ENCODE results near the gene CERS6.

CERS6 gene

DNA sequence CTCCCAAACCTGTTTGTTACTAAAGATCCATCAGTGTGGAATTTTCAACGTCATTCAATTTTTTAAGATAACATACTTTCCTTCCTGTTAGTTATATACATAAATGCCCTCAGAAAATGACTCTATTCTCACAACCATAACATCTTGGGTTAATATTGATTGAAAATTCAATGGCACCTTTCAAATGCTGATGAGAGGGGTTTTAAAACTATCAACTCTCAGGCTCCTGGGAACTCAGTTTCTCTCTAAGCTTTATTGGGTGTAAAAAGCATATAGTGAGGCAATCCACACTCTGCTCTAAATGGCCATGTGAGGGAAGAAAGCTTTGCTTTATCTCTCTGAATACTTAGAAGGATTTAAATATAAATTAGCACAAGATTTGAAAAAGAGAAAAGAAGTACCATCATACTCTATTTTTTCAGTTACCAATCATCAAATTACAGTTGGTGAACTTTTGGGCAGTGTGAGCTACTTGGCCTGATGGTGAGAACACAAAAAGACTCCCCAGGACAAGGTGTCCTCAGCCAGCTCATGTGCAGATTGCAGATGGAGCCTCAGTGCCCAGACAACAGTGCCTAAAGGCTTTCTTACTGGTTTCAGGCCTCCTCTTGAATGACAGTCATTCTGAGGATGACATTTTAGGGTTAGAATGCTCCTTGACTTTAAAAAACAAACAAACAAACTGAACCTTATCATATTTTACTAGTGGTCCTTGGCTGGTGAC, 24.6 kb upstream of the CERS6 start:
- no peak for TF ChIP-seq POLR2A (IDR thresholded peaks at IDR 0.05; ENCODE audit: extremely low read depth, insufficient read length)
- no peak for TF ChIP-seq CTCF (IDR thresholded peaks at IDR 0.05; ENCODE audit: low read depth, low read length)
- no peak for TF ChIP-seq MYC (IDR thresholded peaks at IDR 0.05; ENCODE audit: low read depth, low read length)
- TF ChIP-seq, protein P1, sequence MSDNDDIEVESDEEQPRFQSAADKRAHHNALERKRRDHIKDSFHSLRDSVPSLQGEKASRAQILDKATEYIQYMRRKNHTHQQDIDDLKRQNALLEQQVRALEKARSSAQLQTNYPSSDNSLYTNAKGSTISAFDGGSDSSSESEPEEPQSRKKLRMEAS (IDR thresholded peaks at IDR 0.05; ENCODE audit: low read depth, low read length) = no peak
- no peak for DNase-seq (ENCODE audit: low read depth)
- no peak overlapping the region for H3K4me3 ChIP-seq (ENCODE audit: low read depth, low read length)

GRCh38 chr2:168432100-168432499, 24.0 kb upstream of the CERS6 start:
- H3K4me3 ChIP-seq (ENCODE audit: low read depth, low read length) = no peak overlapping the region
- TF ChIP-seq, protein P1 (IDR thresholded peaks at IDR 0.05; ENCODE audit: low read depth, low read length) = no peak
- TF ChIP-seq POLR2A (IDR thresholded peaks at IDR 0.05; ENCODE audit: extremely low read depth, insufficient read length) = no peak
- no peak for TF ChIP-seq CTCF (IDR thresholded peaks at IDR 0.05; ENCODE audit: low read depth, low read length)
- no peak for TF ChIP-seq MYC (IDR thresholded peaks at IDR 0.05; ENCODE audit: low read depth, low read length)
- no peak for DNase-seq (ENCODE audit: low read depth)

- DNase-seq (ENCODE audit: low read depth) = no peak
- no peak for TF ChIP-seq POLR2A (IDR thresholded peaks at IDR 0.05; ENCODE audit: extremely low read depth, insufficient read length)
- TF ChIP-seq MYC (IDR thresholded peaks at IDR 0.05; ENCODE audit: low read depth, low read length) = no peak
- TF ChIP-seq, protein P1 (IDR thresholded peaks at IDR 0.05; ENCODE audit: low read depth, low read length) = no peak
- no peak for TF ChIP-seq CTCF (IDR thresholded peaks at IDR 0.05; ENCODE audit: low read depth, low read length)
- H3K4me3 ChIP-seq (ENCODE audit: low read depth, low read length) = no peak overlapping the region
These were observed 23.4 kb upstream of the CERS6 start for GRCh38 chr2:168432565-168433186.

GRCh38 chr2:168433527-168433926, 22.5 kb upstream of the CERS6 start:
- no peak overlapping the region for H3K4me3 ChIP-seq (ENCODE audit: low read depth, low read length)
- TF ChIP-seq, protein P1 (IDR thresholded peaks at IDR 0.05; ENCODE audit: low read depth, low read length) = no peak
- TF ChIP-seq CTCF (IDR thresholded peaks at IDR 0.05; ENCODE audit: low read depth, low read length) (no peak), POLR2A (IDR thresholded peaks at IDR 0.05; ENCODE audit: extremely low read depth, insufficient read length) (no peak)
- DNase-seq (ENCODE audit: low read depth) = no peak

- no peak for TF ChIP-seq POLR2A (IDR thresholded peaks at IDR 0.05; ENCODE audit: extremely low read depth, insufficient read length)
- H3K4me3 ChIP-seq (ENCODE audit: low read depth, low read length) = no peak overlapping the region
- no peak for DNase-seq (ENCODE audit: low read depth)
These were observed 21.9 kb upstream of the CERS6 start for GRCh38 chr2:168434146-168434545.

DNA sequence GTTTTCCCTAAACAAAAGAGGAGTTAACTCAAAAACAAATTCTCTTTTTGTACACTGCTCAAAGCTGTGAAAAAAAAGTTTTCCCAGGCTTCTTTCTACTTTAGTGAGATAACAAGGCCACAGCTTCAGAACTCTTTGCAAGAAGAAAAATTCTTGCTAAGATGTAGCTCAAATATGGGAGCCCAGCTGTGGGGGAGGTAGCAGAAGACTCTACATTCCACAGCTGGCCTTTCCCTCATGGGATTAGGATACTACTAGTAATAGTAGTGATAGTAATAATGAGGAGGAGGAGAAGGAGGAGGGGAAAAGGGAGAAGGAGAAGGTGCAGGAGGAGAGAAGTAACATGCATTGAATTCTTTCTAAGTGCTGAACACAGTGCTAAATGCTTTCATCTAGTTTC, 19.2 kb upstream of the CERS6 start:
- DNase-seq (ENCODE audit: low read depth) = no peak
- H3K4me3 ChIP-seq (ENCODE audit: low read depth, low read length) = no peak overlapping the region
- TF ChIP-seq MYC (IDR thresholded peaks at IDR 0.05; ENCODE audit: low read depth, low read length) (no peak), POLR2A (IDR thresholded peaks at IDR 0.05; ENCODE audit: extremely low read depth, insufficient read length) (no peak), CTCF (IDR thresholded peaks at IDR 0.05; ENCODE audit: low read depth, low read length) (no peak)
- TF ChIP-seq, protein P1 (IDR thresholded peaks at IDR 0.05; ENCODE audit: low read depth, low read length) = no peak
